22Rv1 (cell line): ENCODE results near the gene PRRC2B.

Source experiments
- H3K27ac ChIP-seq: fragments of 450-650 bp; 2 replicates; pipeline ENCODE4 v1.5.1; 2017
- ZFX ChIP-seq: fragments of 450-650 bp; IDR thresholded peaks from 2 replicates; pipeline ENCODE4 v1.6.1; 2017; ENCODE audit warnings: antibody characterized with exemption, borderline replicate concordance
- TF ChIP-seq, protein P1 (sequence below): fragments of 450-650 bp; IDR thresholded peaks from 2 replicates; pipeline ENCODE4 v1.5.1; 2017; ENCODE audit warnings: mild to moderate bottlenecking

The PRRC2B gene

DNA sequence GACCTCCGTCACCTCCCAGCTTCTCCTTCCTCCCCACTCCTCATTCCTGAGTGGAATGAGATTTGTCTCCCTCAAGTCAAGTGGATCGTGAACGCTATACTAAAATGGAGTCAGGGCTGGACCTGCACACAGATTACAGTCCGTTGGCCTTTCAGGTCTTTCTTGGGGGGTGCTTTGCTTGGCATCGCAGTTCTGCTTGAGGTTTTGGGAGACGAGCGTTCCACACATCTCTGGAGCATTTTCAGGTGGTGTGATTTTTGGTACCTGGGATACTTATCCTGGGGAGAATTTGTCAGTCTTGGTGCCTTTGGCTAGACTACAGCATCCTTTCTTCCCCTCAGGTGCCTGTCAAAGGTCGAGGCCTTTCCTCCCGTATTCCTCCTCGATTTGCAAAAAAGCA, 85.0 kb downstream of the PRRC2B start:
- TF ChIP-seq ZFX, result no peak
- TF ChIP-seq, protein P1, sequence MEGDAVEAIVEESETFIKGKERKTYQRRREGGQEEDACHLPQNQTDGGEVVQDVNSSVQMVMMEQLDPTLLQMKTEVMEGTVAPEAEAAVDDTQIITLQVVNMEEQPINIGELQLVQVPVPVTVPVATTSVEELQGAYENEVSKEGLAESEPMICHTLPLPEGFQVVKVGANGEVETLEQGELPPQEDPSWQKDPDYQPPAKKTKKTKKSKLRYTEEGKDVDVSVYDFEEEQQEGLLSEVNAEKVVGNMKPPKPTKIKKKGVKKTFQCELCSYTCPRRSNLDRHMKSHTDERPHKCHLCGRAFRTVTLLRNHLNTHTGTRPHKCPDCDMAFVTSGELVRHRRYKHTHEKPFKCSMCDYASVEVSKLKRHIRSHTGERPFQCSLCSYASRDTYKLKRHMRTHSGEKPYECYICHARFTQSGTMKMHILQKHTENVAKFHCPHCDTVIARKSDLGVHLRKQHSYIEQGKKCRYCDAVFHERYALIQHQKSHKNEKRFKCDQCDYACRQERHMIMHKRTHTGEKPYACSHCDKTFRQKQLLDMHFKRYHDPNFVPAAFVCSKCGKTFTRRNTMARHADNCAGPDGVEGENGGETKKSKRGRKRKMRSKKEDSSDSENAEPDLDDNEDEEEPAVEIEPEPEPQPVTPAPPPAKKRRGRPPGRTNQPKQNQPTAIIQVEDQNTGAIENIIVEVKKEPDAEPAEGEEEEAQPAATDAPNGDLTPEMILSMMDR, result no peak

DNA sequence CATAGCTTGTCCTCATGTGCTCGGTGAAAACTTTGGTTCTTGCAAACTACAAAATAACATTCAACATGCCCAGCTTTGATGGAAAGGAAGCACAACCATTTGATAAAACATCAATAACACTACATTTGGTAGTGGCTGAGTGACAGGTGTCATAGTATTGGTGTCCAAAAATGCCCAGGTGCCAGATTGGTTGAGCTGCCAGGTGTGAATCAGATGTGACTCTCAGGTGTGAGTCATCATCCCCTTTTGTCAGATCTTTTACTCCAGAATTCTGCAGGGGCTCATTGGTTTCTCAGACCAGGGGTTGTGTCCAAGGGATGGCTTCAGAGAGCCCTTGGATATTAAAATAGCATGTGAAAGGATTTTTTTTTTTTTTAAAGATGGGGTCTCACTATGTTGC, 86.4 kb downstream of the PRRC2B start:
- TF ChIP-seq ZFX, result no peak
- TF ChIP-seq, protein P1, result no peak
- no peak overlapping the region for H3K27ac ChIP-seq

More for the DNA sequence above, 85.0 kb downstream of the PRRC2B start:
- H3K27ac ChIP-seq, result no peak overlapping the region

DNA sequence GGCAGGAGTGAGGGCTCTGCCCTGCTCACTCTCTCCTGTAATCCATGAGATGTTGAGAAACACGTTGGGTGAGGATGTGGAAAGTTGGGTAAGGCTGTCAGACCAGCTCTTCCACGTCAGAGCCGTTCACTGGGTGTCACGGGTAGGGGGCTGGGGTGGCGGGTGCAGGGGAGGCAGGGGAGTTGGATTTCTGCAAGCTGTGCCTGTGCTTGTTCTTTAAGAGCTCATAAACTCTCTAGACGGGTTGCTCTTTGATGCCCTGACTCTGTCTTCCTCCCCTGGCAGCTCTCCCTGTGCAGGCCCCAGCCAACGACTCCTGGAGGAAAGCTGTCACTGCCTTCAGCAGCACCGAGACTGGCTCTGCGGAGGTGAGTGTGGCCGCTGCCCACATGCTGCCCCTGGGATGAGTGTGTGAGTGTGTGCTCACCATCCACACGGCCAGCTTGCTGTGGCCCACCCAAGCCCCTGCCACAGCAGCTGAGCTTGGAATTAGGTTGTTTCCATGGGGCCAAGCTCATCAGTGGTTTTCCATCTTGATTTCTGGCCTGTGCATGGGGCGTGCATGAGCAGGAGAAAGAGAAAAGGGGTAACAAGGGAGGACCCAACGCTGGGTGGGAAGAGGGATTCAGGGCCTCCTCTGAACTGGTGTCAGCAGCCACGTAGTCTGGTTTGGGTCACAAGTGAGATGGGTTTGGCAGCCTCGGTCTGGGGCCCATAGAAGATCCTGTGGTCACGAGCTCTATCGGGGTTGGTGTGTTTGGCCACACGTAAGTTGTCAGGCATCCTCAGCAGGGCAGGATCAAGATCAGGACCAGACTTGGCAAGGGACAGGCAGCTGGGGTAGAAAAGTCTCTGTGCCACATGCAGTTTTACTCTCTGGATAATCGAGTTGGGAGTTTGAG, 87.8 kb downstream of the PRRC2B start:
- TF ChIP-seq ZFX, result no peak
- TF ChIP-seq, protein P1, result no peak
- H3K27ac ChIP-seq, result no peak overlapping the region

DNA sequence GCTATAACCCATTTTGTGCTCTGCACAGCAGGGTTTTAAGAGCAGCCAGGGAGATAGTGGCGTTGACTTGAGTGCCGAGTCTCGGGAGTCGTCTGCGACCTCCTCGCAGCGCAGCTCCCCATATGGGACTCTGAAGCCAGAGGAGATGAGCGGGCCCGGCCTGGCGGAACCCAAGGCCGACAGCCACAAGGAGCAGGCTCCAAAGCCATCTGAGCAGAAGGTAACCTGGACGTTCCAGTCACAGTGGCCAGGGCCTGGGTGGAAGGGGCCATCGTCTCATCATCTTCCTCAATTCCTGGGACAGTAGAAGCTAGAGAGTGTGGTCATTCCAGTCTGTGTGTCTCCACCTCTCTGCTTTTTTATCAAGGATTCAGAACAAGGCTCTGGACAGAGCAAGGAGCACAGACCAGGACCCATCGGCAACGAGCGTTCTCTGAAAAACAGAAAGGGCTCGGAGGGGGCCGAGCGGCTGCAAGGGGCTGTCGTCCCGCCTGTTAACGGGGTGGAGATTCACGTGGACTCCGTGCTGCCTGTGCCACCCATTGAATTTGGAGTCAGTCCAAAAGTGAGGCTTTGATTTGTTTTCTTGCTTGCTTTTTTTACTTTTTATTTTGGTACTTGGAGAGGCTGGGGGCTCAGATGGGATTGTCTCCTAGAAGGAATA, 88.6 kb downstream of the PRRC2B start:
- H3K27ac ChIP-seq, result no peak overlapping the region
- TF ChIP-seq, protein P1, result no peak

DNA sequence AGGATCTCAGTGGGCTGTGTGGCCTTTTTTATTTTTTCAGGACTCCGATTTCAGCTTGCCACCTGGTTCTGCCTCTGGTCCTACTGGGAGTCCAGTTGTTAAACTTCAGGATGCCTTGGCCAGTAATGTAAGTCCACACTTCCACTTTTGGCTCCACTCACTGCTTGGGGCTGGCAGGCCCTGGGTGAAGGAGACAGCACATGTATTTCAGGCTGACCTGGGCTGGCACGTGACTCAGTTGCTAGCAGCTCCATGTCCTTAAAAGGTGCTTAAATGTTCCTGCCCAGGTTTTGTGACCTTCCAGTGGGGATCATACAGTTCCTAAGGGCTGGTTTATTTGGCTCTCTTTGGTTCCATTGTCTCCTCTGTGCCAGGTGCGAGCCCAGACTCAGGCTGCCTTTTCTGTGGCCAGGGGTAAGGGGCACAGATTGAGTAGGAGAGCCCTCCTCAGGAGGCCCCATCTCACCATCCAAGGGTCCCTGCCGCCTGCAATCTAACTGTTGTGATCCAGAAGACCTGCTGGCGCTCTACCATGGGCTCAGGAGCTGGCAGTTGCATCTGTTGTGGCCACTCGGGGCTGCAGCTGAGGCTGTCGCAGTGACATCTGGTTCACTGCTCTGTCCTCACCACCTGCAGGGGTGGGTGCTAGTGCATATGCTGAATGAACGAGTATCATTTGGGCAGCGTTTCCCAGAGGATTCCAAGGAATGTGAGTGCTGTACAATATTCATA, 89.6 kb downstream of the PRRC2B start:
- H3K27ac ChIP-seq, result no peak overlapping the region
- no peak for TF ChIP-seq ZFX
- TF ChIP-seq, protein P1, result no peak

DNA sequence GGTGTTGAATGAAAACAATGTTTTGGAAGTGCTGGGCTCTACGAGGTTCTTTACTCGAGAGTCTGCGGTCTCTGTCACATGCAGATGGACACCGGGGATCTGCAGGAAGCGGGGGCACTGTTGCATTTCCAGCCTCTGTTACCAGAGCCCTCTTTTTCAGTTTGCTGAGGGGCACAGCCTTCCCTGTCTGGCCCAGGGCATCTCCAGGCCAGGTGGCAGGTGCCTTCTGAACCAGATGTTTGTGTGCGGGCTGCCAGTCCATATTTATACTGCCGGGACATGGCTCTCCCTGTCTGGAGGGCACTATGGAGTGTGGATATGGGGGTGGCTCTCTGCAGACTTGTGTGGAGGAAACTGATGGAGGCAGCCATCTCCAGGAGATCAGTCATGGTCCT, 90.2 kb downstream of the PRRC2B start:
- H3K27ac ChIP-seq, result no peak overlapping the region
- TF ChIP-seq, protein P1, result no peak
- no peak for TF ChIP-seq ZFX
